ENCODE results near the gene PRKN. TPM values are rescaled to one million over a fixed set of nuclear protein-coding genes. Genes with fewer than 3 reads are reported as not detected.

PRKN gene
- total and polyA plus RNA-seq, 4 experiments from 2014 or later: 0.50 to 5.3 (median 2.9) TPM

DNA sequence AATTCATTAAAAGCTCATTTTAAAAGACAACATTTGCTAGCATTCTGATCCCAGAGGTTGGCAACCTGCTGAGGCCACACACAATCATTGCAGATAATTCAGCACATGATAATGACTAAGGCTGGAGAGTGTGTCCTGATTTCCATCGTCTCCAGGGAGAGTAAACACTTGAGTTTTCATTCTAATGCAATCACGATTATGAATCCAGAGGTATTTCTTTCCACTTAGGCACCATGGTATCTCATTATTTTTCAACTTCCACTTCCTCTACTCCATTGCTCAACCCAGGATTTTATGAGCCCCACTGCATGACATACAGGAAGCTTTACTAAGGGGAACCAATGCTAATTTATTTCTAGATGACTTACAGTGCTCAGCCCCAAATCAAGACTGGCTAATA is 1179.9 kb downstream of the PRKN start:
- no peaks in the 10 kb centered on the region for H3K4me1 Mint-ChIP-seq
- no peak for DNase-seq
- H3K36me3 ChIP-seq (ENCODE audit: insufficient read depth, low read length): no peaks in the 10 kb centered on the region
- H3K9me3 Mint-ChIP-seq: peaks cover 0 to 8% (median 6%) of the 10 kb centered on the region in 8 donors
- H3K9me3 ChIP-seq (ENCODE audit: control insufficient read depth in 1 of 2, low read length in 2 of 2): no peaks in the 10 kb centered on the region
- H3K4me3 Mint-ChIP-seq: no peak overlapping the region
- ChIA-PET CTCF (ENCODE audit: partially characterized antibody) (no interaction called here), POLR2A (ENCODE audit: partially characterized antibody) (no interaction called here)
- no peaks in the 10 kb centered on the region for H3K4me1 ChIP-seq (ENCODE audit: insufficient read depth, low read length)
- H3K27ac ChIP-seq (ENCODE audit: low read depth, low read length): no peak overlapping the region
- intact Hi-C loops (cut with micrococcal nuclease): no loop called here
- H3K27me3 Mint-ChIP-seq: no peaks in the 10 kb centered on the region
- H3K27me3 ChIP-seq (ENCODE audit: insufficient read depth, low read length): no peaks in the 10 kb centered on the region
- H3K27ac Mint-ChIP-seq: no peak overlapping the region
- no peak overlapping the region for H3K4me3 ChIP-seq (ENCODE audit: low read length in 2 of 2)
- H3K36me3 Mint-ChIP-seq: peaks cover 0 to 4% of the 10 kb centered on the region in 2 donors

DNA sequence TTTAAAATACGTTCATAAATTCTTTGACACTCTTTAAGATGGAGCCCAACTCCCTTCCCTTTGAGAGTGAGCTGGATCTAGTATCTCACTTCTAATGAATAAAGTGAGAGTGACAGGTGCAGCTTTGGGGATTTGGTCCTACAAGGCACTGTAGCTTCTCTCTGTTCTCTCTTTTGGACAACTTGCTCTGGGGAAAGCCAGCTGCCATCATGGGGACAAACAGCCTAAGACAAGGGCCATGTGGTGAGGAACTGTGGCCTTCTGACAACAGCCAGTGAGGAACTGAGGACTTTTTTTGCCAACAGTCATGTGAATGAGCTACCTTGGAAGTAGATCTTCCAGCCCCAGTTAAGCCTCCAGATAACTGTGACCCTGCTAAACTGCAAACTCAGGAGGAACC is 1180.9 kb downstream of the PRKN start:
- ChIA-PET CTCF (ENCODE audit: partially characterized antibody) (interaction anchor here (0.5 kb wide), 1 partner anchor 425 kb away, joined by 3 read pairs; no protein-coding TSS in a partner anchor), POLR2A (ENCODE audit: partially characterized antibody) (no interaction called here)
- Histone ChIP-seq H3K4me3 (ENCODE audit: low read length in 2 of 2) (no peak overlapping the region), H3K4me1 (ENCODE audit: insufficient read depth, low read length) (no peaks in the 10 kb centered on the region), H3K36me3 (ENCODE audit: insufficient read depth, low read length) (no peaks in the 10 kb centered on the region), H3K27ac (ENCODE audit: low read depth, low read length) (no peak overlapping the region), H3K27me3 (ENCODE audit: insufficient read depth, low read length) (no peaks in the 10 kb centered on the region), H3K9me3 (ENCODE audit: control insufficient read depth in 1 of 2, low read length in 2 of 2) (no peaks in the 10 kb centered on the region)
- no peak overlapping the region for H3K27ac Mint-ChIP-seq
- no peak for DNase-seq
- H3K4me3 Mint-ChIP-seq: no peak overlapping the region
- intact Hi-C loops (cut with micrococcal nuclease): no loop called here
- H3K4me1 Mint-ChIP-seq: no peaks in the 10 kb centered on the region
- H3K9me3 Mint-ChIP-seq: peaks cover 0 to 8% (median 4%) of the 10 kb centered on the region in 8 donors
- no peaks in the 10 kb centered on the region for H3K27me3 Mint-ChIP-seq
- peaks cover 0 to 3% of the 10 kb centered on the region in 2 donors for H3K36me3 Mint-ChIP-seq

DNA sequence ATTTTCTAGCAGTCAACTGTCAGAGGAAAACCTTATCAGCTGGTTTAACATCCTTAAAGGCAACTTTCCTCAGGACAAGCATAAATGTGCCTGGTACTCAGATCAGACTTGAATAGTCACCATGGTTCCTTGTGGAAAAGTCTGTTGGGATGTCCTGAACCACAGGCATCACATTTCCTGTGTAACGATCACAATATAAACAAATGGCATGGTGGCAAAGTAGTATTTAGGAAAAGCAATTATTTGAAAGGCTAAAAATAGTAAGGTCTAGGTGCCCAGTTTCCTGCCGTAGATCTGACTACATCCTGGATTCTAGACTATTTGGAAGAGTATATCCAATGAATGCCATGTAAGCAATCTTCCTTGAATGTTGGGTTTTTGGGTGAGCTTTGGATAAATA is 1181.8 kb downstream of the PRKN start:
- H3K9me3 ChIP-seq (ENCODE audit: control insufficient read depth in 1 of 2, low read length in 2 of 2): no peaks in the 10 kb centered on the region
- no peak overlapping the region for H3K4me3 ChIP-seq (ENCODE audit: low read length in 2 of 2)
- no peak overlapping the region for H3K4me3 Mint-ChIP-seq
- H3K4me1 Mint-ChIP-seq: no peaks in the 10 kb centered on the region
- H3K36me3 ChIP-seq (ENCODE audit: insufficient read depth, low read length): no peaks in the 10 kb centered on the region
- no peak overlapping the region for H3K27ac Mint-ChIP-seq
- ChIA-PET CTCF (ENCODE audit: partially characterized antibody) (no interaction called here), POLR2A (ENCODE audit: partially characterized antibody) (no interaction called here)
- H3K27me3 ChIP-seq (ENCODE audit: insufficient read depth, low read length): no peaks in the 10 kb centered on the region
- H3K27me3 Mint-ChIP-seq: no peaks in the 10 kb centered on the region
- no peaks in the 10 kb centered on the region for H3K36me3 Mint-ChIP-seq
- intact Hi-C loops (cut with micrococcal nuclease): no loop called here
- H3K9me3 Mint-ChIP-seq: peaks cover 0 to 3% (median 0%) of the 10 kb centered on the region in 8 donors
- no peak overlapping the region for H3K27ac ChIP-seq (ENCODE audit: low read depth, low read length)
- H3K4me1 ChIP-seq (ENCODE audit: insufficient read depth, low read length): no peaks in the 10 kb centered on the region
- no peak for DNase-seq

DNA sequence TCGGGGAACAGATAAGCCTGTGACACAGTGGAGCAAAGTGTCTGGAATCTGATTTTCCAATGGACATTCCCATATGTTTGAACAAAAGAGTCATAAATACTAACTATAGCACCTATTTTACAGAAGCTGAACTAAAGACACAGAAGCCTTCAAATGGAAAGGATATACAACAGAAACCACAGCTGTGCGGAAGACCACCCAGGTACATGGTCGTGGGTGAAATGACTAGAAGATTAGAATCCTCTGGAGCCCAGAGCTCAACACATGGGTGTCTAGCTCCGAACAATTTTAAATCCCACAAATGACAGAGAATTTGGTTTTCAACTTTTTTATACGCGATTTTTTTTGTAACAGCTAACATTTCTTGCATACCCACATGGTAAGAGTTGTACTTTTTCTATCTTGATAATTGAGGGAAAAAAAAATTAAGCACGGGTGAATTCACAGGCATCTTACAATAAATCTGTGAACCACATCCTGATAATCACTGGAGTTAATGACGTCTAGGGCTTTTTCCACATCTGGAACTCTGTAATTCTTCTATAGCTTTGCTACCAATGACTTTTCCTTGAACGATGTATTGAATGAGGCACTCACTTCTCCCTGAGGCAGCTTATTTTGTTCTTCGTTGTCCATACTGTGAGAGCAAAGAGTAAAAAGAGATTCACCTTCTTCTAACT is 1182.6 kb downstream of the PRKN start:
- no peak for DNase-seq
- Mint-ChIP-seq H3K27ac (no peak overlapping the region), H3K9me3 (no peaks in the 10 kb centered on the region), H3K36me3 (no peaks in the 10 kb centered on the region), H3K4me1 (no peaks in the 10 kb centered on the region), H3K4me3 (no peak overlapping the region), H3K27me3 (no peaks in the 10 kb centered on the region)
- no peaks in the 10 kb centered on the region for H3K27me3 ChIP-seq (ENCODE audit: insufficient read depth, low read length)
- H3K36me3 ChIP-seq (ENCODE audit: insufficient read depth, low read length): no peaks in the 10 kb centered on the region
- CTCF ChIA-PET (ENCODE audit: partially characterized antibody): no interaction called here
- no peak overlapping the region for H3K27ac ChIP-seq (ENCODE audit: low read depth, low read length)
- H3K9me3 ChIP-seq (ENCODE audit: control insufficient read depth in 1 of 2, low read length in 2 of 2): no peaks in the 10 kb centered on the region
- no peaks in the 10 kb centered on the region for H3K4me1 ChIP-seq (ENCODE audit: insufficient read depth, low read length)
- H3K4me3 ChIP-seq (ENCODE audit: low read length in 2 of 2): no peak overlapping the region
- POLR2A ChIA-PET (ENCODE audit: partially characterized antibody): no interaction called here
- intact Hi-C loops (cut with micrococcal nuclease): no loop called here

DNA sequence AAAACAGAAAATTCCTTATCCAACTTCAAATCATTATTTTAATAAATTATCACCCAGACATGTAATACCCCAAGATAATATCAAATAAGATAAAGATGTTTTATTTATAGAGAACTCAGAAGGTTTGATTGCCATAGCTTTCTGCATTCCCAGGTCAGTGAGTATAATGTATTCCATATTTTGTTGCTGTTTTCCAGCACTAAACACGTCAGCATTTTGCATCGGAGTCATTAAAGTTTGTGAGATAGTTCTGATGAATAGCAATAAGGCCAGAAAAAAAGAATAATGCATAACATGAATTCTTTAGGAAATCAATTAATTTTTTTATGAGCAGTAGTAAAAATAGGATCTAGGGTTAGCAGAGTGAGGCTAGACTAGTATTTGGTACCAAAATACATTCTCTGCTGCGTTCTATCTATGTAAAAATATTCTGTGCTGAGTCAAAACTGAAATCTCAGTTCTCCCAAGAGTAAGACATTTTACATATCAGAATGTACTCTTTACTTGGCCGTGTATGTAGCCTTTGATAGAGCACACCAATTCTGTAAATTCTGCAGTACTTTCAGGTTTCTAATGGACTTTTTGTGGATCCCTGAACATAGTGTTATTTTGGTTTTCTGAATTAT is 1183.8 kb downstream of the PRKN start:
- Histone ChIP-seq H3K4me1 (ENCODE audit: insufficient read depth, low read length) (no peaks in the 10 kb centered on the region), H3K27ac (ENCODE audit: low read depth, low read length) (no peak overlapping the region), H3K27me3 (ENCODE audit: insufficient read depth, low read length) (no peaks in the 10 kb centered on the region), H3K4me3 (ENCODE audit: low read length in 2 of 2) (no peak overlapping the region), H3K9me3 (ENCODE audit: control insufficient read depth in 1 of 2, low read length in 2 of 2) (no peaks in the 10 kb centered on the region), H3K36me3 (ENCODE audit: insufficient read depth, low read length) (no peaks in the 10 kb centered on the region)
- ChIA-PET CTCF (ENCODE audit: partially characterized antibody) (no interaction called here), POLR2A (ENCODE audit: partially characterized antibody) (no interaction called here)
- intact Hi-C loops (cut with micrococcal nuclease): no loop called here
- Mint-ChIP-seq H3K27ac (no peak overlapping the region), H3K4me3 (no peak overlapping the region), H3K27me3 (no peaks in the 10 kb centered on the region), H3K9me3 (no peaks in the 10 kb centered on the region), H3K36me3 (no peaks in the 10 kb centered on the region), H3K4me1 (no peaks in the 10 kb centered on the region)
- no peak for DNase-seq

DNA sequence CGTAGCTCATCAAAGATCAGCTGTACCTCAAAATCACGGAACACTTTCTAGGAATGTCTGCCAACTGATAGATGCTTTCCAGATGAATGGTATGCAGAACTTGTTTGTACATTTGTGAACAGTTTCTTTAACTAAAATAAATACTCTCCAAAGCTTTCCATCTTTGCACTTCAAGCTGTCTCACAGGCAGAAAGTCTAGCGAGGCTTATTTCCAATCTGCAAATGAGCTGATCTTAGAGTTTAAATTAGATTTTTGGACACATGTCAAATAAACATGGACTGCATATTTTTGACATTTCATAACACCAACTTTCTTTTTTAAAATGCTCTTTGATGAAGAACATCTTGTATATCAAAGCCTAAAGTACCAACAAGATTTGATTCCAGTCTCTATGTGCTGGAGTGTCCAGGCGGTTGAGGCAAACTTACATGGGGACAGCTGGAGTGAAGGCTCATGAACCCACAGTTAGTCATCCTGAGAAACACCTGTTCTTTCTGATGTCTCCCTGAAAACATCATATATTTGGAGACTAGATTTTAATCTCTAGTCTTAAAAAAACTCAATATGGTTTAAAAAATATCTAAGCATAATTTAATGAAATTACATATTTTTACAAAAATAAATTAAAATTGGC is 1185.1 kb downstream of the PRKN start:
- Histone ChIP-seq H3K27ac (ENCODE audit: low read depth, low read length) (no peak overlapping the region), H3K4me1 (ENCODE audit: insufficient read depth, low read length) (no peaks in the 10 kb centered on the region), H3K36me3 (ENCODE audit: insufficient read depth, low read length) (no peaks in the 10 kb centered on the region), H3K9me3 (ENCODE audit: control insufficient read depth in 1 of 2, low read length in 2 of 2) (no peaks in the 10 kb centered on the region), H3K4me3 (ENCODE audit: low read length in 2 of 2) (no peak overlapping the region), H3K27me3 (ENCODE audit: insufficient read depth, low read length) (no peaks in the 10 kb centered on the region)
- ChIA-PET POLR2A (ENCODE audit: partially characterized antibody) (interaction anchor here (0.6 kb wide), 1 partner anchor 9 kb away, joined by 3 read pairs; no protein-coding TSS in a partner anchor), CTCF (ENCODE audit: partially characterized antibody) (interaction anchor here (0.5 kb wide), 1 partner anchor 110 kb away, joined by 4 read pairs; no protein-coding TSS in a partner anchor)
- intact Hi-C loops (cut with micrococcal nuclease): no loop called here
- Mint-ChIP-seq H3K27me3 (no peaks in the 10 kb centered on the region), H3K27ac (no peak overlapping the region), H3K4me1 (no peaks in the 10 kb centered on the region), H3K4me3 (no peak overlapping the region), H3K36me3 (no peaks in the 10 kb centered on the region), H3K9me3 (no peaks in the 10 kb centered on the region)
- no peak for DNase-seq

DNA sequence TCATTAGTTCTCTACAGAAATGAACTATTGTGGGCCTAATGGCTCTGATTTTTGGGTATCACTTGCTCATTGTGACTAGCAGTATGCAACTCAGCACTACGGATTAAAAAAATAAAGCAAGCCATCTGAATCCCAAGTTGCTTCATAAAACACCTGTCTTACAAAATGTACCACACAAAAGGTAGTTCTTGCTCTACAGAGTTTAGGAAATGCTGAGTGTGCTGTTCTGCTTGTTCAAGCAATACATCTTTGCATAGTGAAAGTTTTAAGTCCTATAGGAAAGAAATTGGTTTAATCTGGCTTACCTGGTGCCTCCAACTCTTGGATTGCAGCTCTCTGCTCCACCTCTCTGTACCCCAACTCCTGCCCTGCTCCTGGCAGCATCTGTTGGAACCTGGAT is 1187.0 kb downstream of the PRKN start:
- H3K4me1 ChIP-seq (ENCODE audit: insufficient read depth, low read length): no peaks in the 10 kb centered on the region
- H3K9me3 ChIP-seq (ENCODE audit: control insufficient read depth in 1 of 2, low read length in 2 of 2): no peaks in the 10 kb centered on the region
- Mint-ChIP-seq H3K27me3 (no peaks in the 10 kb centered on the region), H3K36me3 (no peaks in the 10 kb centered on the region), H3K4me3 (no peak overlapping the region), H3K27ac (no peak overlapping the region), H3K4me1 (no peaks in the 10 kb centered on the region), H3K9me3 (no peaks in the 10 kb centered on the region)
- no peak for DNase-seq
- no peak overlapping the region for H3K27ac ChIP-seq (ENCODE audit: low read depth, low read length)
- H3K27me3 ChIP-seq (ENCODE audit: insufficient read depth, low read length): no peaks in the 10 kb centered on the region
- CTCF ChIA-PET (ENCODE audit: partially characterized antibody): no interaction called here
- POLR2A ChIA-PET (ENCODE audit: partially characterized antibody): no interaction called here
- no peak overlapping the region for H3K4me3 ChIP-seq (ENCODE audit: low read length in 2 of 2)
- no peaks in the 10 kb centered on the region for H3K36me3 ChIP-seq (ENCODE audit: insufficient read depth, low read length)
- intact Hi-C loops (cut with micrococcal nuclease): no loop called here
